Ishikawa (cell line): ENCODE results near the gene CNTN4.

Experiments used
- CEBPB ChIP-seq: IDR thresholded peaks from 2 replicates; pipeline ENCODE4 v1.6.1; 2012
- CREB1 ChIP-seq: IDR thresholded peaks from 2 replicates; pipeline ENCODE4 v1.6.1; 2012; ENCODE audit warnings: low read depth
- EGR1 ChIP-seq: IDR thresholded peaks from 2 replicates; pipeline ENCODE4 v1.6.1; 2012
- EP300 ChIP-seq: IDR thresholded peaks from 2 replicates; pipeline ENCODE4 v1.6.1; 2012; ENCODE audit warnings: borderline replicate concordance
- FOXM1 ChIP-seq: IDR thresholded peaks from 2 replicates; pipeline ENCODE4 v1.6.1; 2012; ENCODE audit warnings: low read depth, borderline replicate concordance
- MAX ChIP-seq: IDR thresholded peaks from 2 replicates; pipeline ENCODE4 v1.6.1; 2012
- NFIC ChIP-seq: IDR thresholded peaks from 2 replicates; pipeline ENCODE4 v1.6.1; 2012
- RAD21 ChIP-seq: IDR thresholded peaks from 2 replicates; pipeline ENCODE4 v1.6.1; 2012; ENCODE audit warnings: low read depth
- REST ChIP-seq: IDR thresholded peaks from 2 replicates; pipeline ENCODE4 v1.6.1; 2012; ENCODE audit warnings: low read depth, mild to moderate bottlenecking
- TAF1 ChIP-seq: IDR thresholded peaks from 2 replicates; pipeline ENCODE4 v1.6.1; 2012; ENCODE audit warnings: low read depth, mild to moderate bottlenecking
- TCF12 ChIP-seq: IDR thresholded peaks from 2 replicates; pipeline ENCODE4 v1.6.1; 2012; ENCODE audit warnings: low read depth
- TEAD4 ChIP-seq: IDR thresholded peaks from 2 replicates; pipeline ENCODE4 v1.6.1; 2012
- USF1 ChIP-seq: IDR thresholded peaks from 2 replicates; pipeline ENCODE4 v1.6.1; 2012
- YY1 ChIP-seq: IDR thresholded peaks from 2 replicates; pipeline ENCODE4 v1.6.1; 2012; ENCODE audit warnings: low read depth
- ZBTB7A ChIP-seq: IDR thresholded peaks from 2 replicates; pipeline ENCODE4 v1.6.1; 2012; ENCODE audit warnings: low read depth

The CNTN4 gene

GRCh38 chr3:2484162-2485026 lies 385.7 kb downstream of the CNTN4 start:
- TF ChIP-seq CEBPB (no peak), NFIC (no peak), EGR1 (no peak), EP300 (no peak), FOXM1 (no peak), RAD21 (no peak), ZBTB7A (no peak), TEAD4 (no peak), USF1 (no peak), REST (no peak), TCF12 (no peak), MAX (no peak), YY1 (no peak), CREB1 (no peak), TAF1 (no peak)

- TF ChIP-seq FOXM1 (no peak), NFIC (no peak), MAX (no peak), RAD21 (no peak), TEAD4 (no peak), YY1 (no peak), TAF1 (no peak), CEBPB (no peak), REST (no peak), ZBTB7A (no peak), EP300 (no peak), EGR1 (no peak), TCF12 (no peak), CREB1 (no peak), USF1 (no peak)
Measured at GRCh38 chr3:2485027-2485375, 386.3 kb downstream of the CNTN4 start.

GRCh38 chr3:2495746-2496145 lies 397.1 kb downstream of the CNTN4 start:
- no peak for TF ChIP-seq USF1
- TF ChIP-seq TAF1, result no peak

- TF ChIP-seq ZBTB7A (no peak), NFIC (no peak), REST (no peak), RAD21 (no peak), MAX (no peak), TEAD4 (no peak), TAF1 (no peak), CREB1 (no peak), FOXM1 (no peak), YY1 (no peak), TCF12 (no peak), EGR1 (no peak), EP300 (no peak), CEBPB (no peak), USF1 (no peak)
Measured at GRCh38 chr3:2504912-2505311, 406.2 kb downstream of the CNTN4 start.
